GM12878 (cell line): ENCODE measurements around the gene SCT.

ENCODE experiments used
- CEBPB ChIP-seq, 2 experiments: fragments of 150-350 bp in 1 of 2; IDR thresholded peaks; 2 replicates each; pipeline ENCODE4 v1.6.1; 2012 to 2014; ENCODE audit warnings: low read depth in 2 of 2, low read length in 2 of 2, borderline replicate concordance in 1 of 2, inconsistent platforms in 1 of 2
- CTCF ChIP-seq, 3 experiments: IDR thresholded peaks in 2 of 3; conservative IDR thresholded peaks in 1 of 3; 2 replicates each; pipeline ENCODE4 v1.5.1; 2011; ENCODE audit warnings: low read depth in 3 of 3, low read length in 3 of 3, mild to moderate bottlenecking in 3 of 3, control low read depth in 2 of 3, moderate library complexity in 2 of 3, inconsistent platforms in 1 of 3, mixed read lengths in 1 of 3; ENCODE audit not compliant: control insufficient read depth in 2 of 3, insufficient read depth in 1 of 3; ENCODE audit errors: extremely low read depth in 1 of 3
- ESRRA ChIP-seq: IDR thresholded peaks from 2 replicates; pipeline ENCODE4 v1.6.1; 2012; ENCODE audit warnings: mild to moderate bottlenecking, low read length, improper control_type of control experiment
- FOXM1 ChIP-seq: IDR thresholded peaks from 2 replicates; pipeline ENCODE4 v1.6.1; 2012; ENCODE audit warnings: low read depth, mild to moderate bottlenecking, inconsistent platforms, low read length, moderate library complexity
- IKZF1 ChIP-seq: fragments of 450-650 bp; conservative IDR thresholded peaks from 2 replicates; pipeline ENCODE4 v1.6.1; 2017; ENCODE audit warnings: antibody characterized with exemption, mild to moderate bottlenecking
- JUND ChIP-seq: IDR thresholded peaks from 2 replicates; pipeline ENCODE4 v1.6.1; 2012; ENCODE audit warnings: low read depth, mild to moderate bottlenecking, low read length, improper control_type of control experiment, moderate library complexity
- POLR2AphosphoS2 ChIP-seq: IDR thresholded peaks from 2 replicates; pipeline ENCODE4 v1.6.1; 2011; ENCODE audit warnings: low read depth, mild to moderate bottlenecking, low read length, improper control_type of control experiment, moderate library complexity
- POLR2AphosphoS5 ChIP-seq: IDR thresholded peaks from 2 replicates; pipeline ENCODE4 v1.6.1; 2011; ENCODE audit warnings: mild to moderate bottlenecking, low read length, inconsistent platforms
- RAD21 ChIP-seq: IDR thresholded peaks from 2 replicates; pipeline ENCODE4 v1.6.1; 2011; ENCODE audit warnings: mild to moderate bottlenecking, low read depth, low read length, moderate library complexity; ENCODE audit not compliant: insufficient read depth
- TF ChIP-seq, protein P1 (sequence below): fragments of 450-650 bp; IDR thresholded peaks from 2 replicates; pipeline ENCODE4 v1.6.1; 2016; ENCODE audit warnings: mild to moderate bottlenecking
- TF ChIP-seq, protein P2 (sequence below): IDR thresholded peaks from 2 replicates; pipeline ENCODE4 v1.6.1; 2012; ENCODE audit warnings: mild to moderate bottlenecking, low read depth, low read length

DNA sequence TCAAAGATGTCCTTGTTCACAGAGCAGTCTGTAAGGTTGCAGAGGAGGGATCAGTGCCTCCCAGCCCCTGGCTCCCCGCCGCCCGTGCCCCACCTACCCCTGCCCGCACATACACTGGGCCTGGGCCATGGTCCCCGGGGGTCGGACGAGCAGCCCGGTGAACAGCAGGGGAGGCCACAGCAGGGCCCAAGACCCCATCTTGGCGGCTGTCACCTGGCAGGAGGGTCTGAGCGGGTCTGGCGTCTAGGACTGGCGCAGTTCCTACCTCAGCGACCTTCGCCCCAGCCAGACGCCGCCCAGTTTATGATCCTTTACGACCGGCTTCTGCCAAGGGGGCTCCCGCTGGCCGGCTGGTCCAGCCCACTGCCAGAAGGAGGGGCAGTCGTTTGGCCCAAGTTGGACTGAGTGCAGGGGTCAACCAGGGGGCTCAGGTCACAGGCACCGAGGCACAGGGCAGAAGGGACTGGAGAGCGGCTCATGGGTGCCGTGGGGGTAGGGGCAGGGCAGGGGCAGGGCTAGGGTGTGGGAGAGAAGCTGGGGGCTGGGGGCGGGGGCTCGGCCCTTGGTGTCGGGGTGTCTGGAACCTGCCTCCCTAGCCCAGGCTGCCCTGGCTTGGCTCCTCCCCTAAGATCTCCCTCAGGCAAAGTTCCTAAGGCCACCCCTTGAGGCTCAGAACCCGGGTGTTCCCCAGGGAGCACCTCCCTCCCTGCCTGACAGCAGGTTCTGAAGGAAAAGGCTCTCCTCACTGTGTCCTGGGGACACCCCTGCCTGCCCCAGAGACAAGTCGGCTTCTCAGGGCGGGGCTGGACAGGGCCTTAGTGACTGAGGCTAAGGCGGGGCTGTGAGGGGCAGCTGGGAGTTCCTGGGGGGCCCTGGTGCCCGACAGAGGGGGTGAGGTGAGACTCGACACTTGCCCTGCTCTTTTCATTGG, 2.0 kb downstream of the SCT start, which contains the start of gene CDHR5:
- TF ChIP-seq CEBPB (IDR thresholded peaks at IDR 0.05; ENCODE audit: borderline replicate concordance in 1 of 2, low read depth in 2 of 2, low read length in 2 of 2) (no peak), IKZF1 (no peak), POLR2AphosphoS5 (no peak), JUND (no peak), FOXM1 (no peak), CTCF (IDR thresholded peaks at IDR 0.05 in 2 of 3, conservative IDR thresholded peaks at IDR 0.05 in 1 of 3; ENCODE audit: control insufficient read depth in 2 of 3, extremely low read depth in 1 of 3, insufficient read depth in 1 of 3, low read depth in 3 of 3, low read length in 3 of 3) (no peak), RAD21 (no peak), ESRRA (no peak), POLR2AphosphoS2 (no peak)
- TF ChIP-seq, protein P1, sequence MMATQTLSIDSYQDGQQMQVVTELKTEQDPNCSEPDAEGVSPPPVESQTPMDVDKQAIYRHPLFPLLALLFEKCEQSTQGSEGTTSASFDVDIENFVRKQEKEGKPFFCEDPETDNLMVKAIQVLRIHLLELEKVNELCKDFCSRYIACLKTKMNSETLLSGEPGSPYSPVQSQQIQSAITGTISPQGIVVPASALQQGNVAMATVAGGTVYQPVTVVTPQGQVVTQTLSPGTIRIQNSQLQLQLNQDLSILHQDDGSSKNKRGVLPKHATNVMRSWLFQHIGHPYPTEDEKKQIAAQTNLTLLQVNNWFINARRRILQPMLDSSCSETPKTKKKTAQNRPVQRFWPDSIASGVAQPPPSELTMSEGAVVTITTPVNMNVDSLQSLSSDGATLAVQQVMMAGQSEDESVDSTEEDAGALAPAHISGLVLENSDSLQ, result no peak
- TF ChIP-seq, protein P2, sequence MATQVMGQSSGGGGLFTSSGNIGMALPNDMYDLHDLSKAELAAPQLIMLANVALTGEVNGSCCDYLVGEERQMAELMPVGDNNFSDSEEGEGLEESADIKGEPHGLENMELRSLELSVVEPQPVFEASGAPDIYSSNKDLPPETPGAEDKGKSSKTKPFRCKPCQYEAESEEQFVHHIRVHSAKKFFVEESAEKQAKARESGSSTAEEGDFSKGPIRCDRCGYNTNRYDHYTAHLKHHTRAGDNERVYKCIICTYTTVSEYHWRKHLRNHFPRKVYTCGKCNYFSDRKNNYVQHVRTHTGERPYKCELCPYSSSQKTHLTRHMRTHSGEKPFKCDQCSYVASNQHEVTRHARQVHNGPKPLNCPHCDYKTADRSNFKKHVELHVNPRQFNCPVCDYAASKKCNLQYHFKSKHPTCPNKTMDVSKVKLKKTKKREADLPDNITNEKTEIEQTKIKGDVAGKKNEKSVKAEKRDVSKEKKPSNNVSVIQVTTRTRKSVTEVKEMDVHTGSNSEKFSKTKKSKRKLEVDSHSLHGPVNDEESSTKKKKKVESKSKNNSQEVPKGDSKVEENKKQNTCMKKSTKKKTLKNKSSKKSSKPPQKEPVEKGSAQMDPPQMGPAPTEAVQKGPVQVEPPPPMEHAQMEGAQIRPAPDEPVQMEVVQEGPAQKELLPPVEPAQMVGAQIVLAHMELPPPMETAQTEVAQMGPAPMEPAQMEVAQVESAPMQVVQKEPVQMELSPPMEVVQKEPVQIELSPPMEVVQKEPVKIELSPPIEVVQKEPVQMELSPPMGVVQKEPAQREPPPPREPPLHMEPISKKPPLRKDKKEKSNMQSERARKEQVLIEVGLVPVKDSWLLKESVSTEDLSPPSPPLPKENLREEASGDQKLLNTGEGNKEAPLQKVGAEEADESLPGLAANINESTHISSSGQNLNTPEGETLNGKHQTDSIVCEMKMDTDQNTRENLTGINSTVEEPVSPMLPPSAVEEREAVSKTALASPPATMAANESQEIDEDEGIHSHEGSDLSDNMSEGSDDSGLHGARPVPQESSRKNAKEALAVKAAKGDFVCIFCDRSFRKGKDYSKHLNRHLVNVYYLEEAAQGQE, result no peak
